ENCODE measurements around the gene FN3K. TPM values are rescaled to one million over a fixed set of nuclear protein-coding genes. Genes with fewer than 3 reads are reported as not detected.

The FN3K gene
- total and polyA plus RNA-seq, 2 of the 13 experiments (the other 11 are each of a cell fraction or from before 2014, with no cell fraction given), result 3.5 to 12.2 TPM

- TF ChIP-seq TERF1 (CRISPR knock-in tag; IDR thresholded peaks at IDR 0.05), result no peak
- no peak for TF ChIP-seq ATM (IDR thresholded peaks at IDR 0.05; ENCODE audit: borderline replicate concordance)
- no peak for TF ChIP-seq ATF1 (CRISPR knock-in tag; IDR thresholded peaks at IDR 0.05)
- TF ChIP-seq RFXAP (CRISPR knock-in tag; IDR thresholded peaks at IDR 0.05; ENCODE audit: borderline replicate concordance), result peak; percentile 67; the same call in 1 of the 2 replicates
- no peak for TF ChIP-seq FOSL1 (CRISPR knock-in tag; IDR thresholded peaks at IDR 0.05; ENCODE audit: borderline replicate concordance)
- no peak for TF ChIP-seq TCF7L2 (IDR thresholded peaks at IDR 0.05; ENCODE audit: low read depth, low read length)
- no peak for TF ChIP-seq ZNF572 (CRISPR knock-in tag; IDR thresholded peaks at IDR 0.05)
- TF ChIP-seq NR3C1 (CRISPR knock-in tag; IDR thresholded peaks at IDR 0.05), result no peak
- peak; percentile 84 for TF ChIP-seq BCL6 (CRISPR knock-in tag; IDR thresholded peaks at IDR 0.05)
- no peak; the same call in 1 of the 2 replicates for TF ChIP-seq ZNF607 (CRISPR knock-in tag; IDR thresholded peaks at IDR 0.05; ENCODE audit: borderline replicate concordance)
- TF ChIP-seq ZBTB10 (CRISPR knock-in tag; IDR thresholded peaks at IDR 0.05; ENCODE audit: borderline replicate concordance), result no peak; the same call in 1 of the 2 replicates
- TF ChIP-seq NFKBIZ (CRISPR knock-in tag; IDR thresholded peaks at IDR 0.05), result no peak
- TF ChIP-seq SIX1 (CRISPR knock-in tag; IDR thresholded peaks at IDR 0.05; ENCODE audit: borderline replicate concordance), result peak; percentile 43; the same call in 1 of the 2 replicates
- peak; percentile 81 for TF ChIP-seq PPARG (CRISPR knock-in tag; conservative IDR thresholded peaks at IDR 0.05)
- TF ChIP-seq ZNF3 (CRISPR knock-in tag; IDR thresholded peaks at IDR 0.05), result no peak
- TF ChIP-seq SIN3B (IDR thresholded peaks at IDR 0.05; ENCODE audit: low read length), result no peak
- TF ChIP-seq ZBTB43 (CRISPR knock-in tag; conservative IDR thresholded peaks at IDR 0.05), result peak; percentile 85
- TF ChIP-seq ZNF205 (CRISPR knock-in tag; IDR thresholded peaks at IDR 0.05), result peak; percentile 82
- TF ChIP-seq ZFP1 (CRISPR knock-in tag; IDR thresholded peaks at IDR 0.05), result peak; percentile 100
- TF ChIP-seq ZNF639 (CRISPR knock-in tag; conservative IDR thresholded peaks at IDR 0.05), result no peak; the same call in 1 of the 2 replicates
- TF ChIP-seq HMG20B (CRISPR knock-in tag; conservative IDR thresholded peaks at IDR 0.05), result peak; percentile 58; the same call in 1 of the 2 replicates
- peak; percentile 77 for TF ChIP-seq ZFX (CRISPR knock-in tag; IDR thresholded peaks at IDR 0.05; ENCODE audit: low read depth)
- TF ChIP-seq HOXA7 (CRISPR knock-in tag; IDR thresholded peaks at IDR 0.05), result no peak
- peak; percentile 65 for TF ChIP-seq BHLHE40 (IDR thresholded peaks at IDR 0.05; ENCODE audit: low read length)
- peak; percentile 83; the same call in 1 of the 2 replicates for TF ChIP-seq MYC (CRISPR knock-in tag; IDR thresholded peaks at IDR 0.05; ENCODE audit: borderline replicate concordance)
- no peak for TF ChIP-seq ZNF230 (CRISPR knock-in tag; IDR thresholded peaks at IDR 0.05)
Observed at GRCh38 chr17:82740906-82741759, 5.7 kb downstream of the FN3K start (continued).
